HL-60 (cell line): ENCODE results near the gene C11orf16.
"Not testable (repeated sequence)": the region's sequence is repeated elsewhere in the genome, so short reads cannot be mapped to it uniquely, and the experiment has no call there.

Source experiments
- DNase-seq, 2 experiments: peaks; one replicate each; pipeline ENCODE4 v3.0.0-alpha.2; 2010 to 2020; ENCODE audit warnings: low read depth in 1 of 2, low spot score in 1 of 2
- H3K27ac ChIP-seq: fragments of 250-450 bp; sonication (Bioruptor Pico); replicated peaks from 2 replicates; pipeline ENCODE4 v1.5.1; 2020; ENCODE audit warnings: mild to moderate bottlenecking, moderate library complexity
- H3K27me3 ChIP-seq: fragments of 250-450 bp; sonication (Bioruptor Pico); 2 replicates; pipeline ENCODE4 v1.5.1; 2021; ENCODE audit warnings: mild to moderate bottlenecking, moderate library complexity; ENCODE audit not compliant: insufficient read depth, poor library complexity, severe bottlenecking
- H3K4me3 ChIP-seq: replicated peaks from 2 replicates; pipeline ENCODE4 v1.5.1; 2011; ENCODE audit warnings: mild to moderate bottlenecking, control low read depth, low read length; ENCODE audit not compliant: insufficient read depth
- CTCF ChIP-seq: IDR thresholded peaks from one replicate; pipeline ENCODE4 v1.5.1; 2011; ENCODE audit warnings: low read length, control low read depth, inconsistent platforms; ENCODE audit not compliant: insufficient read depth
- GABPA ChIP-seq: IDR thresholded peaks from 2 replicates; pipeline ENCODE4 v1.6.1; 2012; ENCODE audit warnings: low read depth
- POLR2AphosphoS5 ChIP-seq: IDR thresholded peaks from 2 replicates; pipeline ENCODE4 v1.6.1; 2012; ENCODE audit warnings: low read depth
- REST ChIP-seq: IDR thresholded peaks from 2 replicates; pipeline ENCODE4 v1.6.1; 2012; ENCODE audit warnings: low read depth; ENCODE audit not compliant: insufficient replicate concordance
- SPI1 ChIP-seq: IDR thresholded peaks from 2 replicates; pipeline ENCODE4 v1.6.1; 2012; ENCODE audit warnings: low read depth, mild to moderate bottlenecking, borderline replicate concordance

The C11orf16 gene

GRCh38 chr11:8937159-8937558, 4.4 kb upstream of the C11orf16 start:
- no peaks in the 10 kb centered on the region for H3K27me3 ChIP-seq
- no peak overlapping the region for H3K4me3 ChIP-seq
- no peak for DNase-seq
- no peak overlapping the region for H3K27ac ChIP-seq
- TF ChIP-seq REST (no peak), GABPA (no peak), POLR2AphosphoS5 (no peak)

- H3K27ac ChIP-seq, H3K4me3 ChIP-seq, DNase-seq, H3K27me3 ChIP-seq: not testable (repeated sequence)
These were observed 3.0 kb upstream of the C11orf16 start for GRCh38 chr11:8935789-8936188.

GRCh38 chr11:8934742-8935488, 2.2 kb upstream of the C11orf16 start:
- Histone ChIP-seq H3K27ac (no peak overlapping the region), H3K27me3 (no peaks in the 10 kb centered on the region), H3K4me3 (no peak overlapping the region)
- no peak for TF ChIP-seq GABPA
- no peak for TF ChIP-seq POLR2AphosphoS5
- TF ChIP-seq CTCF, result no peak
- TF ChIP-seq REST, result no peak
- no peak for TF ChIP-seq SPI1
- no peak for DNase-seq

- Histone ChIP-seq H3K27me3 (no peaks in the 10 kb centered on the region), H3K27ac (no peak overlapping the region), H3K4me3 (no peak overlapping the region)
- no peak for DNase-seq
- TF ChIP-seq GABPA (no peak), REST (no peak), SPI1 (no peak), CTCF (no peak), POLR2AphosphoS5 (no peak)
These were observed 1.2 kb upstream of the C11orf16 start for GRCh38 chr11:8933931-8934330.
